ENCODE results near the gene SAMD9. TPM values are rescaled to one million over a fixed set of nuclear protein-coding genes. Genes with fewer than 3 reads are reported as not detected.
"Not testable (repeated sequence)": the region's sequence is repeated elsewhere in the genome, so short reads cannot be mapped to it uniquely, and the experiment has no call there.

Gene SAMD9
- total RNA-seq, 1 experiment from 2014 or later: 132 TPM

- DNase-seq (ENCODE audit: low read depth): no peak
Measured at GRCh38 chr7:93120592-93121549, 3.1 kb upstream of the SAMD9 start.

GRCh38 chr7:93119191-93119905 is 1.6 kb upstream of the SAMD9 start:
- DNase-seq (ENCODE audit: low read depth): peak; percentile 86

- peak; percentile 34 for DNase-seq (ENCODE audit: low read depth)
Measured at GRCh38 chr7:93117327-93117726, 452 bp downstream of the SAMD9 start.

- peak; percentile 80 for DNase-seq (ENCODE audit: low read depth)
Measured at GRCh38 chr7:93115796-93116195, 2.0 kb downstream of the SAMD9 start.

GRCh38 chr7:93108003-93108402 is 9.8 kb downstream of the SAMD9 start:
- no peak for DNase-seq (ENCODE audit: low read depth)

- peak; percentile 43 for DNase-seq (ENCODE audit: low read depth)
Measured at GRCh38 chr7:93097388-93097787, 20.4 kb downstream of the SAMD9 start.

- peak; percentile 46 for DNase-seq (ENCODE audit: low read depth)
Measured at GRCh38 chr7:93092757-93093370, 24.9 kb downstream of the SAMD9 start.

GRCh38 chr7:93073357-93073756 is 44.4 kb downstream of the SAMD9 start:
- not testable (repeated sequence) for DNase-seq (ENCODE audit: low read depth)

GRCh38 chr7:93062599-93062998 is 55.2 kb downstream of the SAMD9 start:
- no peak for DNase-seq (ENCODE audit: low read depth)

- DNase-seq (ENCODE audit: low read depth): no peak
Measured at GRCh38 chr7:93060865-93061264, 56.9 kb downstream of the SAMD9 start.

- DNase-seq (ENCODE audit: low read depth): no peak
Measured at GRCh38 chr7:93060025-93060424, 57.8 kb downstream of the SAMD9 start.

GRCh38 chr7:93056621-93057020 is 61.2 kb downstream of the SAMD9 start:
- DNase-seq (ENCODE audit: low read depth): not testable (repeated sequence)

- DNase-seq (ENCODE audit: low read depth): peak; percentile 55
Measured at GRCh38 chr7:93055543-93056107, 62.2 kb downstream of the SAMD9 start.

- DNase-seq (ENCODE audit: low read depth): no peak
Measured at GRCh38 chr7:93054975-93055374, 62.8 kb downstream of the SAMD9 start.

GRCh38 chr7:93053949-93054943 is 63.5 kb downstream of the SAMD9 start:
- DNase-seq (ENCODE audit: low read depth): no peak

GRCh38 chr7:93053209-93053948 is 64.4 kb downstream of the SAMD9 start:
- no peak for DNase-seq (ENCODE audit: low read depth)

GRCh38 chr7:93051660-93052059 is 66.1 kb downstream of the SAMD9 start:
- DNase-seq (ENCODE audit: low read depth): no peak
